ENCODE measurements around the gene TMX3. TPM values are rescaled to one million over a fixed set of nuclear protein-coding genes. Genes with fewer than 3 reads are reported as not detected.

The TMX3 gene
- total RNA-seq, 1 experiment from 2014 or later, result 37.4 TPM

DNA sequence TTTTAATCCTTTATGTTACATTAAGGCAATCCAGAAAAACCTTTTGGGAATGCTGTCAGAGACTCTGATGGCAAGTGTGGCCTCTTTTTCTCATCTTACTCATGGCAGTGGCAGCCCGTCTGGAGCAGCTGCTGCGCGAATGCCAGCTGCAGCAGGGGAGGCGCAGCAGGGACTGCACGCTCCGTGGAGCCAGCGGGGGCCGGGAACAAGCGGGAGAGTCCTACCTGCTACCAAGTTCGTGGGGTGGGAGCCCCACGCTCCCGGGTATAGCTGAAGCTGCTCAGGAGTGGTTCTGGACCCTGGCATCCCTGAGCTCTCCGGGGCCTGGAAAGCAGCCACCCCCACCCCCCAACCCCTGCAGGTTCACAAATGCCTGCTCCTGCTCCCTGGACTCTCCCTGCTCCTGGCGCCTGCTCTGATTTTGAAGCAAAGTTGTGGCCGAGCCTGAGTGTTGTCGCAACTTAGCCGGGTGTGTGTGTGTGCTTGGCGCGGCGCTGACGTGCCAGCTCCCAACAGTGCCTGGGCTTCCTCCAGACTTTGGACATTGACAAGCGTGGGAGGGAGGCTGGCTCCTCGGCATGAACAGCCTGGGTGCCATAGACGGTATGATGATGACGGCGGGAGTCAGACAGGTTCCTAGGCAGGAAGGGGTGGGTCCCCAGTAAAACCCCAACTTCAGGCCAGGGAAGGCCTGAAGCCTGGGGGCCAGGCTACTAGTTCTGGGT is 21.7 kb downstream of the TMX3 start:
- ChIA-PET POLR2A (no interaction called here), CTCF (no interaction called here)
- Histone ChIP-seq H3K9me3 (ENCODE audit: control insufficient read depth, insufficient read depth, low read depth, low read length) (no peaks in the 10 kb centered on the region), H3K4me1 (ENCODE audit: control insufficient read depth, insufficient read depth, low read length) (no peaks in the 10 kb centered on the region), H3K27me3 (ENCODE audit: control insufficient read depth, insufficient read depth, low read length) (no peaks in the 10 kb centered on the region), H3K36me3 (ENCODE audit: control insufficient read depth, insufficient read depth, low read length) (peaks cover 9% of the 10 kb centered on the region; the same call in 1 of the 2 replicates), H3K27ac (ENCODE audit: low read length) (no peak overlapping the region), H3K4me3 (ENCODE audit: low read depth in 2 of 2, low read length in 2 of 2) (no peak overlapping the region)
- ATAC-seq (no peak), DNase-seq (ENCODE audit: low read depth, low spot score) (no peak)
- in situ Hi-C loops (cut with HindIII; ENCODE audit: low pct_unique_long_range_greater_than_20kb, low sequenced_read_pairs) (no loop called here), intact Hi-C loops (cut with micrococcal nuclease; ENCODE audit: unreplicated experiment) (no loop called here)
- no TSS peak for BruUV-seq (replicated peaks)
- no peak for TF ChIP-seq TCF7L2 (IDR thresholded peaks at IDR 0.05; ENCODE audit: low read depth, low read length)
- TF ChIP-seq, protein P1, sequence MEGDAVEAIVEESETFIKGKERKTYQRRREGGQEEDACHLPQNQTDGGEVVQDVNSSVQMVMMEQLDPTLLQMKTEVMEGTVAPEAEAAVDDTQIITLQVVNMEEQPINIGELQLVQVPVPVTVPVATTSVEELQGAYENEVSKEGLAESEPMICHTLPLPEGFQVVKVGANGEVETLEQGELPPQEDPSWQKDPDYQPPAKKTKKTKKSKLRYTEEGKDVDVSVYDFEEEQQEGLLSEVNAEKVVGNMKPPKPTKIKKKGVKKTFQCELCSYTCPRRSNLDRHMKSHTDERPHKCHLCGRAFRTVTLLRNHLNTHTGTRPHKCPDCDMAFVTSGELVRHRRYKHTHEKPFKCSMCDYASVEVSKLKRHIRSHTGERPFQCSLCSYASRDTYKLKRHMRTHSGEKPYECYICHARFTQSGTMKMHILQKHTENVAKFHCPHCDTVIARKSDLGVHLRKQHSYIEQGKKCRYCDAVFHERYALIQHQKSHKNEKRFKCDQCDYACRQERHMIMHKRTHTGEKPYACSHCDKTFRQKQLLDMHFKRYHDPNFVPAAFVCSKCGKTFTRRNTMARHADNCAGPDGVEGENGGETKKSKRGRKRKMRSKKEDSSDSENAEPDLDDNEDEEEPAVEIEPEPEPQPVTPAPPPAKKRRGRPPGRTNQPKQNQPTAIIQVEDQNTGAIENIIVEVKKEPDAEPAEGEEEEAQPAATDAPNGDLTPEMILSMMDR (IDR thresholded peaks at IDR 0.05), result no peak
- TF ChIP-seq POLR2AphosphoS5 (IDR thresholded peaks at IDR 0.05; ENCODE audit: low read depth, low read length), result no peak
- TF ChIP-seq, protein P2, sequence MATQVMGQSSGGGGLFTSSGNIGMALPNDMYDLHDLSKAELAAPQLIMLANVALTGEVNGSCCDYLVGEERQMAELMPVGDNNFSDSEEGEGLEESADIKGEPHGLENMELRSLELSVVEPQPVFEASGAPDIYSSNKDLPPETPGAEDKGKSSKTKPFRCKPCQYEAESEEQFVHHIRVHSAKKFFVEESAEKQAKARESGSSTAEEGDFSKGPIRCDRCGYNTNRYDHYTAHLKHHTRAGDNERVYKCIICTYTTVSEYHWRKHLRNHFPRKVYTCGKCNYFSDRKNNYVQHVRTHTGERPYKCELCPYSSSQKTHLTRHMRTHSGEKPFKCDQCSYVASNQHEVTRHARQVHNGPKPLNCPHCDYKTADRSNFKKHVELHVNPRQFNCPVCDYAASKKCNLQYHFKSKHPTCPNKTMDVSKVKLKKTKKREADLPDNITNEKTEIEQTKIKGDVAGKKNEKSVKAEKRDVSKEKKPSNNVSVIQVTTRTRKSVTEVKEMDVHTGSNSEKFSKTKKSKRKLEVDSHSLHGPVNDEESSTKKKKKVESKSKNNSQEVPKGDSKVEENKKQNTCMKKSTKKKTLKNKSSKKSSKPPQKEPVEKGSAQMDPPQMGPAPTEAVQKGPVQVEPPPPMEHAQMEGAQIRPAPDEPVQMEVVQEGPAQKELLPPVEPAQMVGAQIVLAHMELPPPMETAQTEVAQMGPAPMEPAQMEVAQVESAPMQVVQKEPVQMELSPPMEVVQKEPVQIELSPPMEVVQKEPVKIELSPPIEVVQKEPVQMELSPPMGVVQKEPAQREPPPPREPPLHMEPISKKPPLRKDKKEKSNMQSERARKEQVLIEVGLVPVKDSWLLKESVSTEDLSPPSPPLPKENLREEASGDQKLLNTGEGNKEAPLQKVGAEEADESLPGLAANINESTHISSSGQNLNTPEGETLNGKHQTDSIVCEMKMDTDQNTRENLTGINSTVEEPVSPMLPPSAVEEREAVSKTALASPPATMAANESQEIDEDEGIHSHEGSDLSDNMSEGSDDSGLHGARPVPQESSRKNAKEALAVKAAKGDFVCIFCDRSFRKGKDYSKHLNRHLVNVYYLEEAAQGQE (IDR thresholded peaks at IDR 0.05; ENCODE audit: insufficient read depth in 1 of 2, low read depth in 2 of 2, low read length in 1 of 2), result no peak
- no peak for TF ChIP-seq SIN3A (IDR thresholded peaks at IDR 0.05; ENCODE audit: borderline replicate concordance, insufficient read depth, low read depth, low read length)

DNA sequence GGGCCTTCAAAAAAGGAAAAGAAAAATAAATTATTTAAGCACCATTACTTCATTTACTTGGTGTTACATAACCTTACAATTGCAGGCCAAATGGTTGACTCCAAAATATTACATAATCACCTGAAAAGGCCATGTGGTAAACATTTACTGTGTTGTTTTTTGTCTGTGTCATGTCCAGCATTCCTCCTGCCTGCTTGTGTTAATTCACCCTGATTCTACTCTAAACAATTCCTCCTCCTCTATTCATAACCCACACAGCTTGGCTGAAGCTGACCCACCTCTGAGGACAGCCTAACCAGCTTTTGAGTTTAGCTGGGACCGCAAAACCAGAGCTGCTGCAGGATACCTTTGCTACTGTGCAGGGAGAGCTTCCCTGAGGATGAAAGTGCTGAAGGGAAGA is 35.4 kb downstream of the TMX3 start:
- DNase-seq (ENCODE audit: low read depth, low spot score) (no peak), ATAC-seq (no peak)
- ChIA-PET POLR2A (no interaction called here), CTCF (no interaction called here)
- Histone ChIP-seq H3K4me1 (ENCODE audit: control insufficient read depth, insufficient read depth, low read length) (no peaks in the 10 kb centered on the region), H3K27me3 (ENCODE audit: control insufficient read depth, insufficient read depth, low read length) (no peaks in the 10 kb centered on the region), H3K4me3 (ENCODE audit: low read depth in 2 of 2, low read length in 2 of 2) (no peak overlapping the region), H3K9me3 (ENCODE audit: control insufficient read depth, insufficient read depth, low read depth, low read length) (no peaks in the 10 kb centered on the region), H3K27ac (ENCODE audit: low read length) (no peak overlapping the region), H3K36me3 (ENCODE audit: control insufficient read depth, insufficient read depth, low read length) (peaks cover 19% of the 10 kb centered on the region)
- in situ Hi-C loops (cut with HindIII; ENCODE audit: low pct_unique_long_range_greater_than_20kb, low sequenced_read_pairs) (no loop called here), intact Hi-C loops (cut with micrococcal nuclease; ENCODE audit: unreplicated experiment) (no loop called here)
- no TSS peak for BruUV-seq (replicated peaks)
- TF ChIP-seq TCF7L2 (IDR thresholded peaks at IDR 0.05; ENCODE audit: low read depth, low read length), result no peak
- TF ChIP-seq, protein P1 (IDR thresholded peaks at IDR 0.05), result no peak

Data from Panc1 (cell line).